Measurements from ENCODE around the gene IRGQ. TPM values are rescaled to one million over a fixed set of nuclear protein-coding genes. Genes with fewer than 3 reads are reported as not detected.

IRGQ gene
- total RNA-seq, 2 donors from 2014 or later: 24.7 to 25.9 TPM

GRCh38 chr19:43545981-43546380 is 50.0 kb downstream of the IRGQ start:
- Histone ChIP-seq H3K4me3 (no peak overlapping the region), H3K27me3 (no peaks in the 10 kb centered on the region), H3K9me3 (no peaks in the 10 kb centered on the region), H3K27ac (no peak overlapping the region), H3K4me1 (no peaks in the 10 kb centered on the region), H3K36me3 (peaks cover 47% of the 10 kb centered on the region)
- TF ChIP-seq, protein P1, sequence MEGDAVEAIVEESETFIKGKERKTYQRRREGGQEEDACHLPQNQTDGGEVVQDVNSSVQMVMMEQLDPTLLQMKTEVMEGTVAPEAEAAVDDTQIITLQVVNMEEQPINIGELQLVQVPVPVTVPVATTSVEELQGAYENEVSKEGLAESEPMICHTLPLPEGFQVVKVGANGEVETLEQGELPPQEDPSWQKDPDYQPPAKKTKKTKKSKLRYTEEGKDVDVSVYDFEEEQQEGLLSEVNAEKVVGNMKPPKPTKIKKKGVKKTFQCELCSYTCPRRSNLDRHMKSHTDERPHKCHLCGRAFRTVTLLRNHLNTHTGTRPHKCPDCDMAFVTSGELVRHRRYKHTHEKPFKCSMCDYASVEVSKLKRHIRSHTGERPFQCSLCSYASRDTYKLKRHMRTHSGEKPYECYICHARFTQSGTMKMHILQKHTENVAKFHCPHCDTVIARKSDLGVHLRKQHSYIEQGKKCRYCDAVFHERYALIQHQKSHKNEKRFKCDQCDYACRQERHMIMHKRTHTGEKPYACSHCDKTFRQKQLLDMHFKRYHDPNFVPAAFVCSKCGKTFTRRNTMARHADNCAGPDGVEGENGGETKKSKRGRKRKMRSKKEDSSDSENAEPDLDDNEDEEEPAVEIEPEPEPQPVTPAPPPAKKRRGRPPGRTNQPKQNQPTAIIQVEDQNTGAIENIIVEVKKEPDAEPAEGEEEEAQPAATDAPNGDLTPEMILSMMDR (IDR thresholded peaks at IDR 0.05): no peak
- no peak for DNase-seq (ENCODE audit: low spot score)

DNA sequence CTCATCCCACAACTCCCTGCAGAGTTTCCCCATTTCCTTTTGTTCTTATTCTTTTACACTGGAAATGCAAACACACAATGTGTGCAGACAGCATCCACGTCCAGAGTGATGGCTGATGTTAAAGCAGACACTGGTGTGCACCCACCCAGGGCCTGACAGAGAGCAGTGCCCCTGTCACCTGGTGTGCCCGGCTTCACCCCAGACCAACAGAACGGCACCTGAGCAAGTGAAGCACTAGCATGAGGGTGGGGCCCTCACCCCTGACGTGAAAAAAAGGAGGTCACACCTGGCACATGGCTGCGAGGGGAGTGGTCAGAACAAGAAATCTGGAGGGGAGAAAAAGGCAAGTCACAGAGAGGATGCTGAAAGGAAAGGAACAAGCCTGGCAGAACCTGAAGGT is 50.7 kb downstream of the IRGQ start:
- Histone ChIP-seq H3K9me3 (no peaks in the 10 kb centered on the region), H3K4me3 (no peak overlapping the region), H3K27ac (no peak overlapping the region), H3K27me3 (no peaks in the 10 kb centered on the region), H3K36me3 (peaks cover 40% of the 10 kb centered on the region), H3K4me1 (no peaks in the 10 kb centered on the region)
- TF ChIP-seq, protein P1 (IDR thresholded peaks at IDR 0.05): no peak
- DNase-seq (ENCODE audit: low spot score): no peak

DNA sequence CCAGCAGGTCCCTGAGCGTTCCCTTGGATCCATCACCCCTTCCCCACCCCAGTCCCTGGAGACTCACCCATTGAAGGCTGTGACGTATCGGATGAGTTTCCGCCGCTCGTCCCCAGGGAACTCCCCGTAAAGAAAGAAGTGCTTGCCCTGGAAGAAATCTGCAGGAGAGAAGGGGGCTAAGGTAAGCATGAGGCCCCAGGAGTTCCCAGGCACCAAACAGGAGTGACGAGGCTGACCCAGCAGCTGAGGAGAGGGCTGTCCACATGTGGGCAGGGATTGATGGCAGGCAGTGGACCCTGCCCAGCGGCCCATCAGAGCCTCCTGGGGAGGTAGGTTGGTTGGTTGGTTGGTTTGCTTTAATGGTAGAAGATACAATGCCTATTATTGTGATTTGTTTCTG is 51.9 kb downstream of the IRGQ start:
- DNase-seq (ENCODE audit: low spot score): no peak
- Histone ChIP-seq H3K27ac (no peak overlapping the region), H3K4me3 (no peak overlapping the region), H3K36me3 (peaks cover 39% of the 10 kb centered on the region), H3K27me3 (no peaks in the 10 kb centered on the region), H3K9me3 (peaks cover under 1 to 5% of the 10 kb centered on the region in 2 donors), H3K4me1 (no peaks in the 10 kb centered on the region)
- TF ChIP-seq, protein P1 (IDR thresholded peaks at IDR 0.05): no peak

GRCh38 chr19:43541920-43542650 is 53.8 kb downstream of the IRGQ start:
- H3K9me3 ChIP-seq: peaks cover 4 to 12% of the 10 kb centered on the region in 2 donors

GRCh38 chr19:43540381-43540780 is 55.6 kb downstream of the IRGQ start:
- Histone ChIP-seq H3K4me1 (peaks cover 0 to 3% of the 10 kb centered on the region in 2 donors), H3K9me3 (peaks cover 4 to 12% of the 10 kb centered on the region in 2 donors), H3K27me3 (no peaks in the 10 kb centered on the region), H3K36me3 (peaks cover 35% of the 10 kb centered on the region), H3K27ac (no peak overlapping the region), H3K4me3 (no peak overlapping the region)
- TF ChIP-seq, protein P1 (IDR thresholded peaks at IDR 0.05): no peak
- DNase-seq (ENCODE audit: low spot score): no peak

More at GRCh38 chr19:43541920-43542650, 53.8 kb downstream of the IRGQ start:
- Histone ChIP-seq H3K36me3 (peaks cover 39% of the 10 kb centered on the region), H3K27ac (no peak overlapping the region), H3K27me3 (no peaks in the 10 kb centered on the region), H3K4me1 (no peaks in the 10 kb centered on the region), H3K4me3 (no peak overlapping the region)
- TF ChIP-seq, protein P1 (IDR thresholded peaks at IDR 0.05): no peak
- no peak for DNase-seq (ENCODE audit: low spot score)

- H3K27me3 ChIP-seq: no peaks in the 10 kb centered on the region
- peaks cover 25% of the 10 kb centered on the region for H3K36me3 ChIP-seq
- TF ChIP-seq, protein P1 (IDR thresholded peaks at IDR 0.05): no peak
- H3K4me3 ChIP-seq: no peak overlapping the region
- H3K27ac ChIP-seq: no peak overlapping the region
- peaks cover 4 to 12% of the 10 kb centered on the region in 2 donors for H3K9me3 ChIP-seq
- peaks cover 0 to 16% of the 10 kb centered on the region in 2 donors for H3K4me1 ChIP-seq
- DNase-seq (ENCODE audit: low spot score): no peak
Observed at GRCh38 chr19:43538922-43539321, 57.0 kb downstream of the IRGQ start.

Data from right atrium auricular region (tissue), 2 donors.